HCT116 (cell line): ENCODE data around the gene FRMPD4. TPM values are rescaled to one million over a fixed set of nuclear protein-coding genes. Genes with fewer than 3 reads are reported as not detected.

Experiments
- ATAC-seq: fragments of 200-7000 bp; cut with Tn5 transposase; 2 replicates; pipeline ENCODE4 v1.9.1; 2020; ENCODE audit warnings: mild to moderate bottlenecking, moderate library complexity
- BruUV-seq: library from RNA; stranded (reverse); fragments of 400-500 nt; replicated peaks from 2 replicates; lab custom pipeline; 2021; lab: Mats Ljungman, UMichigan
- CTCF ChIA-PET: fragments of 300-600 bp; sonication (Branson Sonifier 250); formaldehyde crosslinking; loops from one replicate; lab custom pipeline; 2021; ENCODE audit warnings: antibody characterized with exemption; lab: Charles Lee
- POLR2A ChIA-PET: fragments of 300-600, 350-600 bp; sonication (Branson Sonifier 250); formaldehyde crosslinking; loops from one replicate; lab custom pipeline; 2021; ENCODE audit warnings: antibody characterized with exemption; lab: Charles Lee
- RAD21 ChIA-PET, 2 experiments: fragments of 300-600 bp; sonication (Branson Sonifier 250); formaldehyde crosslinking; loops; one replicate each; lab custom pipeline; 2023; ENCODE audit warnings: low total read pairs in 2 of 2; ENCODE audit not compliant: uncharacterized antibody in 2 of 2, unreplicated experiment in 2 of 2, low non-redundant PET in 1 of 2; lab: Charles Lee
- DNase-seq: peaks from one replicate; pipeline ENCODE4 v3.0.0-alpha.2; 2010; ENCODE audit warnings: low read depth, low spot score
- H2AFZ ChIP-seq: fragments of 200-600 bp; shearing (Covaris generic), sonication (generic); 2 replicates; pipeline ENCODE4 v1.6.1; 2017; ENCODE audit warnings: low read depth, mixed run types, mixed read lengths, antibody characterized with exemption, low read length; ENCODE audit not compliant: poor library complexity, severe bottlenecking
- H3K27ac ChIP-seq: 2 replicates; pipeline ENCODE4 v1.5.1; 2012; ENCODE audit warnings: low read depth, low read length
- H3K27me3 ChIP-seq: fragments of 200-600 bp; sonication (generic); 2 replicates; pipeline ENCODE4 v1.6.1; 2016; ENCODE audit warnings: mixed run types, low read length, mixed read lengths; ENCODE audit not compliant: insufficient read depth
- H3K36me3 ChIP-seq, 2 experiments: fragments of 200-500 bp in 1 of 2; fragments of 200-600 bp in 1 of 2; sonication (Bioruptor generic) in 1 of 2; sonication (generic) in 1 of 2; 2 replicates each; pipeline versions ENCODE4 v1.5.1 to v1.6.1; 2014 to 2016; ENCODE audit warnings: low read length in 2 of 2, inconsistent platforms in 1 of 2, mixed read lengths in 1 of 2, mixed run types in 1 of 2; ENCODE audit not compliant: insufficient read depth in 2 of 2, control insufficient read depth in 1 of 2
- H3K4me1 ChIP-seq, 2 experiments: fragments of 200-600 bp in 1 of 2; sonication (generic) in 1 of 2; 2 replicates each; pipeline versions ENCODE4 v1.5.1 to v1.6.1; 2012 to 2017; ENCODE audit warnings: low read length in 2 of 2, inconsistent platforms in 1 of 2, mild to moderate bottlenecking in 1 of 2, mixed read lengths in 1 of 2, mixed run types in 1 of 2, moderate library complexity in 1 of 2; ENCODE audit not compliant: insufficient read depth in 2 of 2, control insufficient read depth in 1 of 2
- H3K4me2 ChIP-seq: fragments of 200-600 bp; sonication (generic); 2 replicates; pipeline ENCODE4 v1.6.1; 2017; ENCODE audit warnings: mixed run types, low read length, mixed read lengths
- H3K4me3 ChIP-seq, 2 experiments: fragments of 200-600 bp in 1 of 2; sonication (generic) in 1 of 2; replicated peaks in 1 of 2; 2 replicates each; pipeline ENCODE4 v1.5.1; 2011 to 2016; ENCODE audit warnings: low read length in 2 of 2, control low read depth in 1 of 2, low read depth in 1 of 2, mild to moderate bottlenecking in 1 of 2, mixed read lengths in 1 of 2, mixed run types in 1 of 2
- H3K79me2 ChIP-seq: fragments of 200-600 bp; sonication (generic); 2 replicates; pipeline ENCODE4 v1.6.1; 2017; ENCODE audit warnings: mild to moderate bottlenecking, mixed run types, low read length, moderate library complexity, mixed read lengths; ENCODE audit not compliant: insufficient read depth
- H3K9ac ChIP-seq: fragments of 200-600 bp; sonication (generic); 2 replicates; pipeline ENCODE4 v1.6.1; 2016; ENCODE audit warnings: low read length, mixed read lengths
- H3K9me2 ChIP-seq: fragments of 200-600 bp; sonication (generic), shearing (Covaris generic); 2 replicates; pipeline ENCODE4 v1.6.1; 2017; ENCODE audit warnings: mixed run types, mild to moderate bottlenecking, moderate library complexity; ENCODE audit not compliant: insufficient read depth
- H3K9me3 ChIP-seq, 2 experiments: fragments of 200-500 bp in 1 of 2; fragments of 200-600 bp in 1 of 2; sonication (Bioruptor generic) in 1 of 2; sonication (generic) in 1 of 2; 2 replicates each; pipeline ENCODE4 v1.6.1; 2014 to 2017; ENCODE audit warnings: low read length in 2 of 2, mixed read lengths in 2 of 2, inconsistent platforms in 1 of 2, low read depth in 1 of 2, mild to moderate bottlenecking in 1 of 2, mixed run types in 1 of 2, moderate library complexity in 1 of 2; ENCODE audit not compliant: control insufficient read depth in 1 of 2, insufficient read depth in 1 of 2
- H4K20me1 ChIP-seq: fragments of 200-600 bp; sonication (generic), shearing (Covaris generic); 2 replicates; pipeline ENCODE4 v1.6.1; 2017; ENCODE audit warnings: mixed run types, mild to moderate bottlenecking, moderate library complexity; ENCODE audit not compliant: insufficient read depth
- EGR1 ChIP-seq: IDR thresholded peaks from 2 replicates; pipeline ENCODE4 v1.6.1; 2012; ENCODE audit warnings: low read depth
- ELF1 ChIP-seq: IDR thresholded peaks from 2 replicates; pipeline ENCODE4 v1.6.1; 2012; ENCODE audit warnings: low read depth, borderline replicate concordance
- FOSL1 ChIP-seq: IDR thresholded peaks from 2 replicates; pipeline ENCODE4 v1.6.1; 2012; ENCODE audit warnings: low read depth
- JUND ChIP-seq: IDR thresholded peaks from 2 replicates; pipeline ENCODE4 v1.6.1; 2012
- SP1 ChIP-seq: IDR thresholded peaks from 2 replicates; pipeline ENCODE4 v1.6.1; 2012; ENCODE audit warnings: low read depth
- SRF ChIP-seq: IDR thresholded peaks from 2 replicates; pipeline ENCODE4 v1.6.1; 2012; ENCODE audit warnings: low read depth
- TCF7L2 ChIP-seq: IDR thresholded peaks from 2 replicates; pipeline ENCODE4 v1.7.0; 2011; ENCODE audit warnings: borderline replicate concordance, inconsistent platforms; ENCODE audit not compliant: insufficient read depth, insufficient read length; ENCODE audit errors: extremely low read depth
- ZNF274 ChIP-seq: fragments of 200-500 bp; sonication (Bioruptor generic); IDR thresholded peaks from 2 replicates; pipeline ENCODE4 v1.6.1; 2014; ENCODE audit warnings: mild to moderate bottlenecking, low read depth, low read length, inconsistent platforms
- intact Hi-C: fragments of 100-400 bp; cut with micrococcal nuclease; formaldehyde crosslinking; loops from 2 replicates; pipeline ENCODE4 v1.10.0; 2022
- total RNA-seq: library from RNA; stranded (reverse); gene quantifications from one replicate; pipeline ENCODE4 v1.2.1, GENCODE V29; 2021; ENCODE audit not compliant: unreplicated experiment
- TF ChIP-seq, protein P1 (sequence below), 3 experiments: fragments of 200-600 bp in 1 of 3; sonication (generic) in 1 of 3; IDR thresholded peaks in 2 of 3; conservative IDR thresholded peaks in 1 of 3; 2 replicates each; pipeline ENCODE4 v1.5.1; 2012 to 2017; ENCODE audit warnings: low read depth in 2 of 3, low read length in 2 of 3, antibody characterized with exemption in 1 of 3, borderline replicate concordance in 1 of 3, control low read depth in 1 of 3, mild to moderate bottlenecking in 1 of 3, mixed read lengths in 1 of 3, mixed run types in 1 of 3, moderate library complexity in 1 of 3; ENCODE audit not compliant: insufficient read depth in 1 of 3
- TF ChIP-seq, protein P2 (sequence below): IDR thresholded peaks from 2 replicates; pipeline ENCODE4 v1.6.1; 2012; ENCODE audit warnings: low read depth
- TF ChIP-seq, protein P3 (sequence below): IDR thresholded peaks from 2 replicates; pipeline ENCODE4 v1.6.1; 2011; ENCODE audit warnings: mild to moderate bottlenecking, low read length, moderate library complexity; ENCODE audit not compliant: insufficient replicate concordance; ENCODE audit errors: extremely low read depth

The FRMPD4 gene
- total RNA-seq, 1 experiment from 2014 or later: not detected

DNA sequence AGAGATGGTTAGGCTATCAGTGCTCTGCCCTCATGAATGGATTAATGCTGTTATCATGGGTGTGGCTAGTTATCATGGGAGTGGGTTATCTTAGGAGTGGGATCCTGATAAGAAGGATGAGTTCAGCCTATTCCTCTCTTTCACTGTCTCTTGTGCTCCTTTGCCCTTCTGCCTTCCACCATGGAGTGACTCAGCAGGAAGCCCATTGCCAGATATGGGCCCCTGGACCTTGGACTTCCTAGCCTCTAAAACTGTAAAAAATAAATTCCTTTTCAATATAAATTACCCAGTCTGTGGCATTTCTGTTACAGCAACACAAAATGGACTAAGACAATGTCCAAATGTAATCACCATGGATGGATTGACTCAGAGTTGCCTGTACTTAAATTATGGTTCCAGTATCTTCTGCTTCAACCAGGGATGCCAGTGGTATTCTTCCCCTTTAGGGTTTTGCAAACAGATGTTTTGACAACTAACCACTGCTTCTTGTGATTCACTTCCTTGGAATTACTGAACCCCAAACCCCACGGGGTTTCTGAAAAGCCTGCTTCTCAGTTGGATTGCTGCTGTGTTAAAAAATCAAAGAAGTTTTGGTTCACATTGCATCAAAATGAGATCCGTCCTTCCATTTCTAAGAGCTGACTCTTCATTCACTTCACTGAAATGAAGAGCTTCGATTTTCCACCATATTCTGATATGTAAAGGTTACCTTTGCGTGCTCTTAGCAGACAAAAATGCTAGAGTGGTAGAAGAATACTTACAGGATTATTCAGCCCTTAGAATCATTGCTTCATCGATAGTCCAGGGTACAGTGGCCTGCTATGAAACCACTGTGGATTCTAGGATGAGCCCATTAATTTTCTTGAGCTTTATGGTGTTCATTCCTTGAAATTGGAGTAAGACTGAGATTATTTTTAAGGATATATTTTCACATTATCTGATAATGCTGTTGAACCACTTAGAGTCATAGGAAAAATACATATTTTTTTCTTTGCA lies 107.7 kb downstream of the FRMPD4 start:
- Histone ChIP-seq H4K20me1 (no peaks in the 10 kb centered on the region), H3K9me3 (no peaks in the 10 kb centered on the region), H3K36me3 (no peaks in the 10 kb centered on the region), H3K27me3 (no peaks in the 10 kb centered on the region), H3K27ac (no peak overlapping the region), H3K79me2 (no peaks in the 10 kb centered on the region), H2AFZ (no peak overlapping the region), H3K4me3 (no peak overlapping the region), H3K4me2 (no peak overlapping the region), H3K9me2 (no peaks in the 10 kb centered on the region), H3K9ac (no peak overlapping the region), H3K4me1 (no peaks in the 10 kb centered on the region)
- ATAC-seq: no peak
- intact Hi-C loops: no loop called here
- ChIA-PET RAD21 (no interaction called here), POLR2A (no interaction called here), CTCF (no interaction called here)
- TF ChIP-seq ELF1 (no peak), FOSL1 (no peak), TCF7L2 (no peak), SRF (no peak), ZNF274 (no peak), EGR1 (no peak), JUND (no peak), SP1 (no peak)
- TF ChIP-seq, protein P1, sequence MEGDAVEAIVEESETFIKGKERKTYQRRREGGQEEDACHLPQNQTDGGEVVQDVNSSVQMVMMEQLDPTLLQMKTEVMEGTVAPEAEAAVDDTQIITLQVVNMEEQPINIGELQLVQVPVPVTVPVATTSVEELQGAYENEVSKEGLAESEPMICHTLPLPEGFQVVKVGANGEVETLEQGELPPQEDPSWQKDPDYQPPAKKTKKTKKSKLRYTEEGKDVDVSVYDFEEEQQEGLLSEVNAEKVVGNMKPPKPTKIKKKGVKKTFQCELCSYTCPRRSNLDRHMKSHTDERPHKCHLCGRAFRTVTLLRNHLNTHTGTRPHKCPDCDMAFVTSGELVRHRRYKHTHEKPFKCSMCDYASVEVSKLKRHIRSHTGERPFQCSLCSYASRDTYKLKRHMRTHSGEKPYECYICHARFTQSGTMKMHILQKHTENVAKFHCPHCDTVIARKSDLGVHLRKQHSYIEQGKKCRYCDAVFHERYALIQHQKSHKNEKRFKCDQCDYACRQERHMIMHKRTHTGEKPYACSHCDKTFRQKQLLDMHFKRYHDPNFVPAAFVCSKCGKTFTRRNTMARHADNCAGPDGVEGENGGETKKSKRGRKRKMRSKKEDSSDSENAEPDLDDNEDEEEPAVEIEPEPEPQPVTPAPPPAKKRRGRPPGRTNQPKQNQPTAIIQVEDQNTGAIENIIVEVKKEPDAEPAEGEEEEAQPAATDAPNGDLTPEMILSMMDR (IDR thresholded peaks at IDR 0.05 in 2 of 3, conservative IDR thresholded peaks at IDR 0.05 in 1 of 3; ENCODE audit: borderline replicate concordance in 1 of 3, insufficient read depth in 1 of 3, low read depth in 2 of 3, low read length in 2 of 3): no peak
- TF ChIP-seq, protein P2, sequence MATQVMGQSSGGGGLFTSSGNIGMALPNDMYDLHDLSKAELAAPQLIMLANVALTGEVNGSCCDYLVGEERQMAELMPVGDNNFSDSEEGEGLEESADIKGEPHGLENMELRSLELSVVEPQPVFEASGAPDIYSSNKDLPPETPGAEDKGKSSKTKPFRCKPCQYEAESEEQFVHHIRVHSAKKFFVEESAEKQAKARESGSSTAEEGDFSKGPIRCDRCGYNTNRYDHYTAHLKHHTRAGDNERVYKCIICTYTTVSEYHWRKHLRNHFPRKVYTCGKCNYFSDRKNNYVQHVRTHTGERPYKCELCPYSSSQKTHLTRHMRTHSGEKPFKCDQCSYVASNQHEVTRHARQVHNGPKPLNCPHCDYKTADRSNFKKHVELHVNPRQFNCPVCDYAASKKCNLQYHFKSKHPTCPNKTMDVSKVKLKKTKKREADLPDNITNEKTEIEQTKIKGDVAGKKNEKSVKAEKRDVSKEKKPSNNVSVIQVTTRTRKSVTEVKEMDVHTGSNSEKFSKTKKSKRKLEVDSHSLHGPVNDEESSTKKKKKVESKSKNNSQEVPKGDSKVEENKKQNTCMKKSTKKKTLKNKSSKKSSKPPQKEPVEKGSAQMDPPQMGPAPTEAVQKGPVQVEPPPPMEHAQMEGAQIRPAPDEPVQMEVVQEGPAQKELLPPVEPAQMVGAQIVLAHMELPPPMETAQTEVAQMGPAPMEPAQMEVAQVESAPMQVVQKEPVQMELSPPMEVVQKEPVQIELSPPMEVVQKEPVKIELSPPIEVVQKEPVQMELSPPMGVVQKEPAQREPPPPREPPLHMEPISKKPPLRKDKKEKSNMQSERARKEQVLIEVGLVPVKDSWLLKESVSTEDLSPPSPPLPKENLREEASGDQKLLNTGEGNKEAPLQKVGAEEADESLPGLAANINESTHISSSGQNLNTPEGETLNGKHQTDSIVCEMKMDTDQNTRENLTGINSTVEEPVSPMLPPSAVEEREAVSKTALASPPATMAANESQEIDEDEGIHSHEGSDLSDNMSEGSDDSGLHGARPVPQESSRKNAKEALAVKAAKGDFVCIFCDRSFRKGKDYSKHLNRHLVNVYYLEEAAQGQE: no peak
- TF ChIP-seq, protein P3, sequence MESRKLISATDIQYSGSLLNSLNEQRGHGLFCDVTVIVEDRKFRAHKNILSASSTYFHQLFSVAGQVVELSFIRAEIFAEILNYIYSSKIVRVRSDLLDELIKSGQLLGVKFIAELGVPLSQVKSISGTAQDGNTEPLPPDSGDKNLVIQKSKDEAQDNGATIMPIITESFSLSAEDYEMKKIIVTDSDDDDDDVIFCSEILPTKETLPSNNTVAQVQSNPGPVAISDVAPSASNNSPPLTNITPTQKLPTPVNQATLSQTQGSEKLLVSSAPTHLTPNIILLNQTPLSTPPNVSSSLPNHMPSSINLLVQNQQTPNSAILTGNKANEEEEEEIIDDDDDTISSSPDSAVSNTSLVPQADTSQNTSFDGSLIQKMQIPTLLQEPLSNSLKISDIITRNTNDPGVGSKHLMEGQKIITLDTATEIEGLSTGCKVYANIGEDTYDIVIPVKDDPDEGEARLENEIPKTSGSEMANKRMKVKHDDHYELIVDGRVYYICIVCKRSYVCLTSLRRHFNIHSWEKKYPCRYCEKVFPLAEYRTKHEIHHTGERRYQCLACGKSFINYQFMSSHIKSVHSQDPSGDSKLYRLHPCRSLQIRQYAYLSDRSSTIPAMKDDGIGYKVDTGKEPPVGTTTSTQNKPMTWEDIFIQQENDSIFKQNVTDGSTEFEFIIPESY: no peak
- DNase-seq: no peak
- no TSS peak for BruUV-seq
